Measurements from ENCODE around the gene RBM24. TPM values are rescaled to one million over a fixed set of nuclear protein-coding genes. Genes with fewer than 3 reads are reported as not detected.
A peak's percentile ranks its signal among the peaks of the same experiment; 100 is the strongest.

Gene RBM24
- total and polyA plus RNA-seq, 2 of the 13 experiments (the other 11 are each of a cell fraction or from before 2014, with no cell fraction given) = 1.5 to 14.2 TPM

DNA sequence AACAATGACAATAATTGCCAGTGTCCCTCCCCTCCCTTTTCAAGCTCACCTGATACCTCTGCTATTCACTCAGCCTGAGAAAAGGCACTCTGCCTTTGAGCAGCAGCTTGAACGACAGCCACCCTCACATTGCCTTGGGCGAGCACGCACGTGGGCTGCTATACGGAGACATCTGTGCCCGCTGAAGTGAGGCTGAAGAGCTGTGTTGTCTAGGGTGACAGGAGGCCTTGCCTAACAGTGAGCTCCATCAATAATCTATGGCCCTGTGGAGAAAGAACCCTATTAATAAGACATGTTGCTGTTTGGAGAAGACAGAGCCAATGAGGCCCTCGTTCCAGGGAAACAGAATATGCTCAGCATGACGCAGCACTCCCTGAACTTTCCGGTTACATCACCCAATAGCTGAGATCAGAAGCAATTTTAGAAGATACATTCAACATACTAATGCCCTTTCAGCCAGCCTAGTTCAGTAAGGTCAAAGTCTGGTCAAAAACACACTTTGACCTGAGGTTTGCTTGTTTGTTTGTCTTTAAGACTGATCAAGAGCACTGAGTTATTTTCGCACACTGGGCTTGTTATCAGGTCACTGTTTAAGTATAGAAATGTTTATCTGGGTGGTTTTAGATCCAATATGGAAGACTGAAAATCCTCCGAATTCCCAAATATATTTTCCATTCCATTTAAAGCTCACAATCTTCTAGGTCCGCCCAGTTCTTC is 30.6 kb downstream of the RBM24 start (continued):
- TF ChIP-seq, protein P1, sequence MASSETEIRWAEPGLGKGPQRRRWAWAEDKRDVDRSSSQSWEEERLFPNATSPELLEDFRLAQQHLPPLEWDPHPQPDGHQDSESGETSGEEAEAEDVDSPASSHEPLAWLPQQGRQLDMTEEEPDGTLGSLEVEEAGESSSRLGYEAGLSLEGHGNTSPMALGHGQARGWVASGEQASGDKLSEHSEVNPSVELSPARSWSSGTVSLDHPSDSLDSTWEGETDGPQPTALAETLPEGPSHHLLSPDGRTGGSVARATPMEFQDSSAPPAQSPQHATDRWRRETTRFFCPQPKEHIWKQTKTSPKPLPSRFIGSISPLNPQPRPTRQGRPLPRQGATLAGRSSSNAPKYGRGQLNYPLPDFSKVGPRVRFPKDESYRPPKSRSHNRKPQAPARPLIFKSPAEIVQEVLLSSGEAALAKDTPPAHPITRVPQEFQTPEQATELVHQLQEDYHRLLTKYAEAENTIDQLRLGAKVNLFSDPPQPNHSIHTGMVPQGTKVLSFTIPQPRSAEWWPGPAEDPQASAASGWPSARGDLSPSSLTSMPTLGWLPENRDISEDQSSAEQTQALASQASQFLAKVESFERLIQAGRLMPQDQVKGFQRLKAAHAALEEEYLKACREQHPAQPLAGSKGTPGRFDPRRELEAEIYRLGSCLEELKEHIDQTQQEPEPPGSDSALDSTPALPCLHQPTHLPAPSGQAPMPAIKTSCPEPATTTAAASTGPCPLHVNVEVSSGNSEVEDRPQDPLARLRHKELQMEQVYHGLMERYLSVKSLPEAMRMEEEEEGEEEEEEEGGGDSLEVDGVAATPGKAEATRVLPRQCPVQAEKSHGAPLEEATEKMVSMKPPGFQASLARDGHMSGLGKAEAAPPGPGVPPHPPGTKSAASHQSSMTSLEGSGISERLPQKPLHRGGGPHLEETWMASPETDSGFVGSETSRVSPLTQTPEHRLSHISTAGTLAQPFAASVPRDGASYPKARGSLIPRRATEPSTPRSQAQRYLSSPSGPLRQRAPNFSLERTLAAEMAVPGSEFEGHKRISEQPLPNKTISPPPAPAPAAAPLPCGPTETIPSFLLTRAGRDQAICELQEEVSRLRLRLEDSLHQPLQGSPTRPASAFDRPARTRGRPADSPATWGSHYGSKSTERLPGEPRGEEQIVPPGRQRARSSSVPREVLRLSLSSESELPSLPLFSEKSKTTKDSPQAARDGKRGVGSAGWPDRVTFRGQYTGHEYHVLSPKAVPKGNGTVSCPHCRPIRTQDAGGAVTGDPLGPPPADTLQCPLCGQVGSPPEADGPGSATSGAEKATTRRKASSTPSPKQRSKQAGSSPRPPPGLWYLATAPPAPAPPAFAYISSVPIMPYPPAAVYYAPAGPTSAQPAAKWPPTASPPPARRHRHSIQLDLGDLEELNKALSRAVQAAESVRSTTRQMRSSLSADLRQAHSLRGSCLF (CRISPR knock-in tag; IDR thresholded peaks at IDR 0.05; ENCODE audit: borderline replicate concordance) = no peak
- TF ChIP-seq, protein P2, sequence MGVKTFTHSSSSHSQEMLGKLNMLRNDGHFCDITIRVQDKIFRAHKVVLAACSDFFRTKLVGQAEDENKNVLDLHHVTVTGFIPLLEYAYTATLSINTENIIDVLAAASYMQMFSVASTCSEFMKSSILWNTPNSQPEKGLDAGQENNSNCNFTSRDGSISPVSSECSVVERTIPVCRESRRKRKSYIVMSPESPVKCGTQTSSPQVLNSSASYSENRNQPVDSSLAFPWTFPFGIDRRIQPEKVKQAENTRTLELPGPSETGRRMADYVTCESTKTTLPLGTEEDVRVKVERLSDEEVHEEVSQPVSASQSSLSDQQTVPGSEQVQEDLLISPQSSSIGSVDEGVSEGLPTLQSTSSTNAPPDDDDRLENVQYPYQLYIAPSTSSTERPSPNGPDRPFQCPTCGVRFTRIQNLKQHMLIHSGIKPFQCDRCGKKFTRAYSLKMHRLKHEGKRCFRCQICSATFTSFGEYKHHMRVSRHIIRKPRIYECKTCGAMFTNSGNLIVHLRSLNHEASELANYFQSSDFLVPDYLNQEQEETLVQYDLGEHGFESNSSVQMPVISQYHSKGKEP (CRISPR knock-in tag; IDR thresholded peaks at IDR 0.05) = 0 out of 2 replicates have a peak, but pooled peaks have one; percentile 22
- TF ChIP-seq ATRX (CRISPR knock-in tag; IDR thresholded peaks at IDR 0.05; ENCODE audit: borderline replicate concordance) = no peak
- TF ChIP-seq TAF15 (IDR thresholded peaks at IDR 0.05; ENCODE audit: low read depth, low read length, poor library complexity, severe bottlenecking) = no peak
- TF ChIP-seq, protein P3, sequence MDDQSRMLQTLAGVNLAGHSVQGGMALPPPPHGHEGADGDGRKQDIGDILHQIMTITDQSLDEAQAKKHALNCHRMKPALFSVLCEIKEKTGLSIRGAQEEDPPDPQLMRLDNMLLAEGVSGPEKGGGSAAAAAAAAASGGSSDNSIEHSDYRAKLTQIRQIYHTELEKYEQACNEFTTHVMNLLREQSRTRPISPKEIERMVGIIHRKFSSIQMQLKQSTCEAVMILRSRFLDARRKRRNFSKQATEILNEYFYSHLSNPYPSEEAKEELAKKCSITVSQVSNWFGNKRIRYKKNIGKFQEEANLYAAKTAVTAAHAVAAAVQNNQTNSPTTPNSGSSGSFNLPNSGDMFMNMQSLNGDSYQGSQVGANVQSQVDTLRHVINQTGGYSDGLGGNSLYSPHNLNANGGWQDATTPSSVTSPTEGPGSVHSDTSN (CRISPR knock-in tag; IDR thresholded peaks at IDR 0.05; ENCODE audit: borderline replicate concordance) = no peak
- peak; percentile 57; the same call in 1 of the 2 replicates for TF ChIP-seq SMAD9 (CRISPR knock-in tag; IDR thresholded peaks at IDR 0.05)
- TF ChIP-seq ZFY (CRISPR knock-in tag; IDR thresholded peaks at IDR 0.05) = peak; percentile 80
- TF ChIP-seq ZFP90 (CRISPR knock-in tag; IDR thresholded peaks at IDR 0.05; ENCODE audit: borderline replicate concordance) = peak; percentile 75; the same call in 1 of the 2 replicates
- peak; percentile 75 for TF ChIP-seq HDAC2 (CRISPR knock-in tag; IDR thresholded peaks at IDR 0.05)
- no peak for TF ChIP-seq GPN1 (CRISPR knock-in tag; IDR thresholded peaks at IDR 0.05; ENCODE audit: borderline replicate concordance)
- TF ChIP-seq, protein P4, sequence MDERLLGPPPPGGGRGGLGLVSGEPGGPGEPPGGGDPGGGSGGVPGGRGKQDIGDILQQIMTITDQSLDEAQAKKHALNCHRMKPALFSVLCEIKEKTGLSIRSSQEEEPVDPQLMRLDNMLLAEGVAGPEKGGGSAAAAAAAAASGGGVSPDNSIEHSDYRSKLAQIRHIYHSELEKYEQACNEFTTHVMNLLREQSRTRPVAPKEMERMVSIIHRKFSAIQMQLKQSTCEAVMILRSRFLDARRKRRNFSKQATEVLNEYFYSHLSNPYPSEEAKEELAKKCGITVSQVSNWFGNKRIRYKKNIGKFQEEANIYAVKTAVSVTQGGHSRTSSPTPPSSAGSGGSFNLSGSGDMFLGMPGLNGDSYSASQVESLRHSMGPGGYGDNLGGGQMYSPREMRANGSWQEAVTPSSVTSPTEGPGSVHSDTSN (CRISPR knock-in tag; IDR thresholded peaks at IDR 0.05) = no peak; the same call in 1 of the 2 replicates
- peak; percentile 97 for TF ChIP-seq HNF4A (CRISPR knock-in tag; IDR thresholded peaks at IDR 0.05)
- no peak; the same call in 1 of the 2 replicates for TF ChIP-seq PAWR (CRISPR knock-in tag; IDR thresholded peaks at IDR 0.05; ENCODE audit: borderline replicate concordance)
- TF ChIP-seq, protein P5, sequence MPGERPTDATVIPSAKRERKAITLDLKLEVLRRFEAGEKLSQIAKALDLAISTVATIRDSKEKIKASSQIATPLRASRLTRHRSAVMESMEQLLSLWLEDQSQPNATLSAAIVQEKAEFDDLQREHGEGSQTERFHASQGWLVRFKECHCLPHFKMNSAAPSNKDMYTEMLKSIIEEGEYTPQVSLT (CRISPR knock-in tag; IDR thresholded peaks at IDR 0.05; ENCODE audit: borderline replicate concordance, low read depth) = no peak
- TF ChIP-seq, protein P6, sequence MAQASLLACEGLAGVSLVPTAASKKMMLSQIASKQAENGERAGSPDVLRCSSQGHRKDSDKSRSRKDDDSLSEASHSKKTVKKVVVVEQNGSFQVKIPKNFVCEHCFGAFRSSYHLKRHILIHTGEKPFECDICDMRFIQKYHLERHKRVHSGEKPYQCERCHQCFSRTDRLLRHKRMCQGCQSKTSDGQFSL (CRISPR knock-in tag; IDR thresholded peaks at IDR 0.05) = no peak
- no peak; the same call in 1 of the 2 replicates for TF ChIP-seq ZSCAN12 (CRISPR knock-in tag; IDR thresholded peaks at IDR 0.05)
- no peak for TF ChIP-seq MED13 (CRISPR knock-in tag; IDR thresholded peaks at IDR 0.05)
- TF ChIP-seq ZNF225 (CRISPR knock-in tag; IDR thresholded peaks at IDR 0.05) = peak; percentile 83; the same call in 1 of the 2 replicates
- no peak for TF ChIP-seq ARNT (IDR thresholded peaks at IDR 0.05)
- TF ChIP-seq ZNF672 (CRISPR knock-in tag; IDR thresholded peaks at IDR 0.05) = no peak

Measured in HepG2 (cell line).